ENCODE results near the gene NAA15. TPM values are rescaled to one million over a fixed set of nuclear protein-coding genes. Genes with fewer than 3 reads are reported as not detected.
"Not testable (repeated sequence)": the region's sequence is repeated elsewhere in the genome, so short reads cannot be mapped to it uniquely, and the experiment has no call there.

NAA15 gene
- total RNA-seq, 1 donor from 2014 or later = 29.5 TPM

GRCh38 chr4:139443661-139444060 lies 142.4 kb downstream of the NAA15 start:
- DNase-seq (ENCODE audit: extremely low read depth, low read depth, low spot score) = no peak

- DNase-seq (ENCODE audit: extremely low read depth, low read depth, low spot score) = not testable (repeated sequence)
These were observed 143.6 kb downstream of the NAA15 start for GRCh38 chr4:139444881-139445280.

GRCh38 chr4:139447078-139447477 lies 145.8 kb downstream of the NAA15 start:
- DNase-seq (ENCODE audit: extremely low read depth, low read depth, low spot score) = not testable (repeated sequence)

- DNase-seq (ENCODE audit: extremely low read depth, low read depth, low spot score) = no peak
These were observed 149.3 kb downstream of the NAA15 start for GRCh38 chr4:139450586-139450985.

GRCh38 chr4:139451997-139452396 lies 150.7 kb downstream of the NAA15 start:
- DNase-seq (ENCODE audit: extremely low read depth, low read depth, low spot score) = no peak

- DNase-seq (ENCODE audit: extremely low read depth, low read depth, low spot score) = no peak
These were observed 151.7 kb downstream of the NAA15 start for GRCh38 chr4:139453041-139453370.

GRCh38 chr4:139453371-139454110 lies 152.2 kb downstream of the NAA15 start:
- peak; percentile 81 for DNase-seq (ENCODE audit: extremely low read depth, low read depth, low spot score)

- DNase-seq (ENCODE audit: extremely low read depth, low read depth, low spot score) = no peak
These were observed 153.1 kb downstream of the NAA15 start, which contains the start of gene RAB33B for GRCh38 chr4:139454111-139455045. RAB33B (plus strand) TSS chr4:139454121; CDS start chr4:139454196, 75 bp downstream.

- DNase-seq (ENCODE audit: extremely low read depth, low read depth, low spot score) = no peak
These were observed 153.8 kb downstream of the NAA15 start for GRCh38 chr4:139455126-139455538.

GRCh38 chr4:139457318-139457717 lies 156.0 kb downstream of the NAA15 start:
- DNase-seq (ENCODE audit: extremely low read depth, low read depth, low spot score) = no peak

- DNase-seq (ENCODE audit: extremely low read depth, low read depth, low spot score) = no peak
These were observed 157.2 kb downstream of the NAA15 start for GRCh38 chr4:139458543-139458942.

- no peak for DNase-seq (ENCODE audit: extremely low read depth, low read depth, low spot score)
These were observed 157.7 kb downstream of the NAA15 start for GRCh38 chr4:139458999-139459398.

GRCh38 chr4:139460565-139460964 lies 159.3 kb downstream of the NAA15 start:
- no peak for DNase-seq (ENCODE audit: extremely low read depth, low read depth, low spot score)

- no peak for DNase-seq (ENCODE audit: extremely low read depth, low read depth, low spot score)
These were observed 159.8 kb downstream of the NAA15 start for GRCh38 chr4:139461022-139461628.

GRCh38 chr4:139464512-139464911 lies 163.2 kb downstream of the NAA15 start:
- not testable (repeated sequence) for DNase-seq (ENCODE audit: extremely low read depth, low read depth, low spot score)

- no peak for DNase-seq (ENCODE audit: extremely low read depth, low read depth, low spot score)
These were observed 164.6 kb downstream of the NAA15 start for GRCh38 chr4:139465922-139466321.

- DNase-seq (ENCODE audit: extremely low read depth, low read depth, low spot score) = not testable (repeated sequence)
These were observed 167.5 kb downstream of the NAA15 start for GRCh38 chr4:139468756-139469155.

- no peak for DNase-seq (ENCODE audit: extremely low read depth, low read depth, low spot score)
These were observed 167.9 kb downstream of the NAA15 start for GRCh38 chr4:139469216-139469615.
